NT2/D1 (cell line): Measurements from ENCODE around the gene ANKRD18B.

ENCODE experiments used
- SUZ12 ChIP-seq: IDR thresholded peaks from 2 replicates; pipeline ENCODE4 v1.6.1; 2011; ENCODE audit not compliant: insufficient read length, insufficient read depth; ENCODE audit errors: extremely low read depth
- YY1 ChIP-seq: IDR thresholded peaks from 2 replicates; pipeline ENCODE4 v1.6.1; 2011; ENCODE audit not compliant: insufficient read length, insufficient read depth
- ZNF274 ChIP-seq: IDR thresholded peaks from 2 replicates; pipeline ENCODE4 v1.6.1; 2011; ENCODE audit warnings: mild to moderate bottlenecking, low read depth, low read length

GRCh38 chr9:33611358-33611757 lies 87.3 kb downstream of the ANKRD18B start:
- TF ChIP-seq YY1 (no peak), ZNF274 (no peak), SUZ12 (no peak)
